Gastrocnemius medialis (tissue), 4 donors: ENCODE measurements around the gene ABCB9.

ENCODE experiments used
- POLR2A ChIP-seq, 2 donors: fragments of 450-650 bp; IDR thresholded peaks; one replicate each; pipeline ENCODE4 v1.6.1; 2017; ENCODE audit warnings: antibody characterized with exemption in 2 of 2, mild to moderate bottlenecking in 2 of 2, moderate library complexity in 2 of 2
- TF ChIP-seq, protein P1 (sequence below), 5 experiments: fragments of 450-650 bp in 3 of 5; fragments of 200-600 bp in 2 of 5; sonication (generic) in 2 of 5; IDR thresholded peaks in 4 of 5; conservative IDR thresholded peaks in 1 of 5; 1 replicate in 4 of 5; 2 replicates in 1 of 5; pipeline ENCODE4 v1.5.1; 2016 to 2019; ENCODE audit warnings: antibody characterized with exemption in 5 of 5, mild to moderate bottlenecking in 3 of 5, moderate library complexity in 3 of 5

DNA sequence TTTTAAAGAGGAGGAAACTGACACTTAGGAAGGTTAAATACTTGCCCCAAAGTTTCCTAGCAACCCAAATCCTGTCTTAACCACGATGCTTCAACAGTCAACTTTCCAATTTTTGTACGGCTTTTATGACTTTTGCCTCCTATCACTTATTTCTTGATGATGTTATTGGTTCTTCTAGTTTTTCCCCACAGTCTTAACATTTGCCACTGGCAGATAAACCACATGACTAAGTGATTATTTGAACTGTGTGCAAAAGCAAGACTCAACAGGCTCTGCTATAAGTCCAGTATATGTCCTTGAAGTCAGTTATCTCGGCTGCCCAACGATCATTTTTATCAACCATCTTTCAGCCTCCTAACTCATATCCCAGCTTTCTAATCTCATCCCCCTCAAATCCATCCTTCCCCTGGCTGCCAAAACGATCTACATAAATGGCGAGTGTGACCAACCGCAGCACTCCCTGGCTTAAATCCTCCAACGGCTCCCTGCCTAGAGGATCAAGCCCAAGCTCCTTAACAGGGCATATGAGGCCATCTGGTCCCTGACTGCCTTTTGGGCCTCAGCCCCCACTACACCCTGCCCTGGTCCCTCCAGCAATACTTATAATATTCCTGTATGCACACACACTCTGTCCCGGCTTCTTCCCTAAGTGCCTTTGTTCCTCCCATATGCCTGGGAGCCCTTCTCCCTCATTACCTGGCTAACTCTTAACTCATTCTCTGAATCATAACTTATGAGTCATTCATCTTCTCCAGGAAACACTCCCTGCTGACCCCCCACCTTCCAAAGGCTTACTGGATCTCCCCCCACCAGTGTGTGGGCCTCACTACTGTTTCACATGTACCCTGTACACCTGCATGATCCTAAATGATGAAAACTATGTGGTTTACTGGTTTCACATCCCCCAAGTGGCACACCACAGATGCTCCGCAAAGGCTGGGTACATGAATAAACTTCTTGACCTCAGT is 79.1 kb downstream of the ABCB9 start:
- TF ChIP-seq, protein P1, sequence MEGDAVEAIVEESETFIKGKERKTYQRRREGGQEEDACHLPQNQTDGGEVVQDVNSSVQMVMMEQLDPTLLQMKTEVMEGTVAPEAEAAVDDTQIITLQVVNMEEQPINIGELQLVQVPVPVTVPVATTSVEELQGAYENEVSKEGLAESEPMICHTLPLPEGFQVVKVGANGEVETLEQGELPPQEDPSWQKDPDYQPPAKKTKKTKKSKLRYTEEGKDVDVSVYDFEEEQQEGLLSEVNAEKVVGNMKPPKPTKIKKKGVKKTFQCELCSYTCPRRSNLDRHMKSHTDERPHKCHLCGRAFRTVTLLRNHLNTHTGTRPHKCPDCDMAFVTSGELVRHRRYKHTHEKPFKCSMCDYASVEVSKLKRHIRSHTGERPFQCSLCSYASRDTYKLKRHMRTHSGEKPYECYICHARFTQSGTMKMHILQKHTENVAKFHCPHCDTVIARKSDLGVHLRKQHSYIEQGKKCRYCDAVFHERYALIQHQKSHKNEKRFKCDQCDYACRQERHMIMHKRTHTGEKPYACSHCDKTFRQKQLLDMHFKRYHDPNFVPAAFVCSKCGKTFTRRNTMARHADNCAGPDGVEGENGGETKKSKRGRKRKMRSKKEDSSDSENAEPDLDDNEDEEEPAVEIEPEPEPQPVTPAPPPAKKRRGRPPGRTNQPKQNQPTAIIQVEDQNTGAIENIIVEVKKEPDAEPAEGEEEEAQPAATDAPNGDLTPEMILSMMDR (IDR thresholded peaks at IDR 0.05 in 4 of 5, conservative IDR thresholded peaks at IDR 0.05 in 1 of 5): no peak
- no peak for TF ChIP-seq POLR2A (IDR thresholded peaks at IDR 0.05)
